IPS-11a (cell line): ENCODE measurements around the gene TRABD2B.

Experiments
- H3K4me3 ChIP-seq: one replicate; pipeline ENCODE4 v1.5.1; 2013; ENCODE audit warnings: low read depth, low read length, control low read depth

TRABD2B gene

DNA sequence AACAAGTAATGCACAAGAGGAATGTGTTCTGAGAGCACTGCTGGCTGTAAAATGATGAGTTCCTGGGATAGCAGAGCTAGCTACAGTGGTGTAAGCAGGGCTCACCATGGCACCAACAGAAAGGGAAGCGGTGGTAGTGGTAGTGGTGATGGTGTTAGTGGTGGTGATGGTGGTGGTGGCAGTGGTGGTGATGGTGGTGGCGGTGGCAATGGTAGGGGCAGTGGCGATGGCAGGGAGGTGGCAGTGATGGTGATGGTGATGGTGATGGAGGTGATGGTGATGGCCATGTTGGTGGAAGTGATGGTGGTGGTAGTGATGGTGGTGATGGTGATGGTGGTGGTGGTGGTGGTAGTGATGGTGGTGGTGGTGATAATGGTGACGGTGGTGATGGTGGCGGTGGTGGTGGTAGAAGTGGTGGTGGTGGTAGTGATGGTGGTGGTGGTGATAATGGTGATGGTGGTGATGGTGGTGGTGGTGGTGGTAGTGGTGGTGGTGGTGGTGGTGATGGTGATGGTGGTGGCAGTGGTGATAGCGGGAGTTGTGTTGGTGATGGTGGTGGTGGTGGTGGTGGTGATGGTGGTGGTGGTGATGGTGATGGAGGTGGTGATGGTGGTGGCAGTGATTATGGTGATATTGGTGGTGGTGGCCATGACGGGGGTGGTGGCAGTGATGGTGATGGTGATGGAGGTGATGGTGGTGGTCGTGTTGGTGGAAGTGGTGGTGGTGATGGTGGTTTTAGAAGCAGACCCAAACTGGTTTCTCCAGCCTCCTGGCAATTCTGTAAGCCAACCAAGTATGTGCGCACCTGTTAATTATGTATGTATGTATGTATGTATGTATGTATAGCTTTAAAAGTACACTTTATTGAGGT lies 254.1 kb downstream of the TRABD2B start:
- H3K4me3 ChIP-seq = no peak overlapping the region

DNA sequence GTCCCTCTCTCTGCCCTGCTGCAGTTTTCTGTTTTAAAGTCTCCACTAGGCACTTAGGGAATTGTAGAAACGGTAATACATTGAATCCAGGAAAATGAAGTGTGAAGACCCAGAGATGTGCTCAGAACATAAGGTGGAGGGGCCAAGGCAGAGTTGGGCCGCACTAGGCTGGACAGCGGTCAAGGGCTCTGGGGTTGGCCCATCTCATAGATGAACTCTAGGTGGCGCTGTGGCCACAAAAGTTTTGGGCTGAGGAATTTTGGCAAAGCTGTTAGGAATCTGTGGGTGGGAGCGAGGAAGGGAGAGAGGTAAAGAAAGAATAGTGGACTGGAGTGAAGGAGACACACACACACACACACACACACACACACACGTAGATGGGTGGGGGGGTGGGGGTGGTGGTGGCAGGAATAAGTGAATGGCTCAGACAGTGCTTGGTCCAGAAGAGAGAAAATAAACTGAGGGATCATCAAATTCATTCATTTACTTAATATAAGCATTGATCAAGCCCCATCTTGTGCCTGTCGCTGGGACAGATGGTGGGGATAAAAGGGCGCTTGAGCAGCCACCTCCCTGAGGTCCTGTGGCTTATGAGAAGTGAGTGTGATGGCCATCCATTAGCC lies 258.5 kb downstream of the TRABD2B start:
- no peak overlapping the region for H3K4me3 ChIP-seq

DNA sequence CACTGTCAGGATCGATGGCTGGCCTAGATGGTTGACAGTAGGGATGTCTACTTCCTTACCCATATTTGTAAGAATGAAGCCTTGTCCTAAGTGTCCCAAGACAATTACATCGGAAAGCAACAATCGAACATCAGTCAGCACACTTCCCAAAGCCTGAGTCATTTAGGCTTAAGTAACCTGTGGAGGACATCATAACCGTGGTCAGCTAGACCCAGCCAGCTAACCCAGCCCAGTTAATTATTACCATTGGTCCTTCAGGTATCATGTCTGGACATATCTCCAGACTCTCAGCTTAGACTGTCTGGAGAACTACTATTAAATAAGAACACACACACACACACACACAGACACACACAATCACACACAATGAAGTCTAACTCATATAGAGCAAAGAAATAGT lies 264.7 kb downstream of the TRABD2B start:
- H3K4me3 ChIP-seq = no peak overlapping the region

DNA sequence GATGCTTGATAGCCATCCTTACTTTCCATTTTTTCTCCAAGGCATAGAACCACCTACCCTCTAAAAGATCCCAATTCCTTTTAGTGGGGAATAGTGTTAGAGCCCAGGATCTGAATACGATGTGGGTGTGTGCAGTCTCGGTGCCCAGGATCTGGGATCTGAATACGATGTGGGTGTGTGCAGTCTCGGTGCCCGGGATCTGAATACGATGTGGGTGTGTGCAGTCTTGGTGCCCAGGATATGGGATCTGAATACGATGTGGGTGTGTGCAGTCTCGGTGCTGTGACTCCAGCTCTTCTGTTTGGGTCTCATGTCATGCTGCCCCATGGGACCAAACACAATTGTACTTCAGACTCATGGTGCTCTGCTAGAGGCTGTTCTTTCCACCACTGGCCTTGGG lies 265.5 kb downstream of the TRABD2B start:
- no peak overlapping the region for H3K4me3 ChIP-seq

DNA sequence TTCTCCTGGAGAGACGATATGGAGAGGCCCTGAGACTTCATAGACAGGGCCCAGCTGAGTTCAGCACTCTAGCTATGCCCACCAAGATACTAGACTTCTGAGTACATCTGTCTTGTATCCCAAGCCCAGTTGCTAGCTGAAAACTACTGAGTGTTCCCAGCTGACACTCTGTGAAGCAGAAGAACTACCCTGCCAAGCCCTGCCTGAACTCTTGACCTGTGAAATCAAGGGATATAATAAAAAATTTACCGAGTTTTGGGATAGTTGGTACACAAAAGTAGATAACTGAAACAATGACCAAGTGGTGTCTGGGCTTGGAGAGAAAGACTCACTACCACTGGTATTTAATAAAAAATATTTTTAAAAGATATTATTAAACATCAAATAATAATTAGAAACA lies 267.5 kb downstream of the TRABD2B start:
- no peak overlapping the region for H3K4me3 ChIP-seq

DNA sequence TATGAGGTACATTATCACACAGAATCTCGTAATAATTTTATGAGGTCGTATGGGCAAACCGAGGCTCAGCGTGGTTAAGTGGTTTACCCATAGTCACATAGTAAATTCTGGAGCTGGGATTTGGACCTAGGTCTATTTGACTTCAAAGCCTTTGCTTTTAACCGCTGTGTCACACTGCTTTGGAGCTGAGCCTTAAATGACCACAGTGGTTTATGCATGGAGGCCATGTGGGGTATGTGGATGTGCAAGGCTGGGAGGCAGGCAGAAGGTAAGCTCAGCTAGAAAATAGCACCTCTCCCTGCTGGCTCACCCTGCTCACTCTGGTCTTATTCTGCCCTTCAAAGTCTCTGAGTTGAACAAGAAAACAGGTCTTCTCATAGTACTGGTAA lies 269.5 kb downstream of the TRABD2B start:
- no peak overlapping the region for H3K4me3 ChIP-seq

DNA sequence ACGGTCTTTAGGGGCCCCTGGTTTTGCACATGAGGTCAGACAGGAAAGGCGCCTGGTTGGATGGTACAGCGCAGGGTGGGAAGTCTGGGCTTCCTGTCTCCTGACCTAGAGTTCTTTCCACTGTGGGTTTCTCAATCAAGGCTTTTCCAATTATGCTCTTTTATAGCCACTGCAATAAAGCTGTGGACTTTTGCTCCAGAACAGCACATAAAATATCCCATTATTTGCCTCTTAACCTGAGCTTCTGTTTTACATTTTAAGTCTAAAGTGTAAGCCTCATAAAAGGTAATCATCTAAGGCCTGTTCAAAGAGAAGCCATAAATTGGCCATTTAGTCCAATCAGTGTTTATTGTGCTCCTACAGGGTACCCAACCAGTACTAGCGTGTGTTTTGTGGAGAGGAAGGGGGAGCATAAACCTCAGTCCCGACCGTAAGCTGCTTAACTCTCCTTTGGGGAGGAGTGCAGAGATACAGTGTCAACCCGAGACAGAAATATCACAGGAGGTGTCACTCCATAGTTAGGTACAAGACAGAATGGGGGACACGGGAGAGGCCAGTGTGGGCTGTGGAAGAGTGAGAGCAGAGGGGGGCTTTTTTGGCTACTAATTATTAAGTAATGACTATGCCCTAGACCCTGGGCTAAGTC lies 270.0 kb downstream of the TRABD2B start:
- H3K4me3 ChIP-seq = no peak overlapping the region

DNA sequence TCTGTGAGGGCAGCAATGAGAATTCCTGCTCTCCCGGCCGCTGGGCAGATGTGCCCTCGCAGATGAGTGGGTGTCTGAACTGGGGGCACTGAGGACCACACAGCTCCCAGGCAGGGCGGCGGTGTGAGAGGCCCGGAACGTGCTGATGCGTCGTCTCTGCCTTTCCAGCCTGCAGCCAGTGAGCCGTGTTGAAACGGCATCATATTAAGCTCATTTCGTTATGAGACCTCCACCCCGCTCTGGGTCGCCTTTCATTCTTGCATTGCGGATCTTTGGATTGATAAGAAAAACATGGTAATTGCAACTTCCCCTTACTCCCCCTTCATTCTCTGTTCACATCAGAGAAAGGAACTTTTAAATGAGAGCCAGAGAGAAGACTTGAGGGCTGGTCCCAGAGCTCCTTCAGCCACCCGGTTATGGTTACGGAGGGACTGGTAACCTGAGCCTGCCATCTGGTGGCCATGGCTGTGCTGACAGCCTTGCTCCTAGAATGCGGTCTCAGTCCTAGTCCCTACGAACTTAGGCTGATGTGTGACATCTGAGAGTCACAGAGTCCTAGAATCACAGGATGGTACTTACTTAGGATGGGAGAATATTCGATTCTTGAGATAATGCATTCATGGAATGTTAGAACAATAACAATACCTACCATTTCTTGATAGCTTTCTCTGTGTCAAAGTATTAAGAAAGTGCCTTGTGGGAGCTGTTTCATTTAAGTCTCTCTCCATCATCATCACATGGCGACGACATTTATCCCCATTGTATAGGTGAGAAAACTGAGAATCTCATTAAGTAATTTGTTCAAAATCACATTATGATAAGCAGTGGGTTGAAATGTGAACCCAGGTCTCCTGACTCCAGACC lies 271.0 kb downstream of the TRABD2B start:
- H3K4me3 ChIP-seq = no peak overlapping the region

DNA sequence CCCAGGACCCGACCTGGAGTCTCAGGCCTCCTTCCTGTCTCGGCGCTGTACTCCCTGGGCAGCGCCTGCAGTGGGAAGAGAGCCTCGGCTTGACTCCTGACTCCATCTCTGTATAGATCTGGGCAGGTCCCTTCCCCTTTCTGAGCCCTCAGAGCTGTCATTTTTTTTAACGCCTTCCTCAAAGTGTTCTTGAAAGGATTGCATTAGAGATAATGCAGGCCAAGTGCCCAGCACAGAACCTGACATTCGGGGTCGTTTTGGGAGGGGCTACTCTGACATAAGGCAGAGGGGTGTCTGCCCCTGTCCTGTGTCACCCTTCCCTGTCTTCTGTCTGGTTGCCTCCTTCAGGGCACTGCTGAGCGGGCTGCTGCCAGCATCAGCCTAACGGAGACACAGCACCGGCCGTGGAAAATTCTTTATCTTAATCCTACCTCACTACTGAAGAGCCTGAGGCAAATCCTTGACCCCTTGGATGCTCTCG lies 271.6 kb downstream of the TRABD2B start:
- no peak overlapping the region for H3K4me3 ChIP-seq

DNA sequence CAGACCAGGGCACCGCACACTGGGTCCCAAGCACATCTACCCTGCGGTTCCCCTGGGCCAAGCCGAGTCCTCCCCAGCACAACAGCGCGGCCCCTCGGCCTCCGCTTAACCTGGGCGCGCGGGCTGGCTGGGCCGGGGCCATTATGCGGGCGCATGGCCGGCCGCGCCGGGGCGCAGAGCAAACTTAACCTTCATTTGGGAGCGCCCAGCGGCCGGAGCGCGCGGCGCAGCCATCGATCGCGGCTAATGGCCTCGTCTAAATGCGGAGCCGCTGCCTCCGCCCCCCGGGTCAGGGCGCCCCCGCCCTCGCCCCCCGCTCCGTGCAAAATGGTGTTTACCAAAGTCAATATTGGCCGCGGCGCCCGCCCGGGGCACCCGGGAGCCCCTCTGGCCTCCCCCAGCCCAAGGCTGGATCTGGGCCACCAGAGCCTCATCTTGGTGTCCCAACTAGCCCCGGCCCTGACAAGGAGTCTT lies 272.1 kb downstream of the TRABD2B start:
- no peak overlapping the region for H3K4me3 ChIP-seq

DNA sequence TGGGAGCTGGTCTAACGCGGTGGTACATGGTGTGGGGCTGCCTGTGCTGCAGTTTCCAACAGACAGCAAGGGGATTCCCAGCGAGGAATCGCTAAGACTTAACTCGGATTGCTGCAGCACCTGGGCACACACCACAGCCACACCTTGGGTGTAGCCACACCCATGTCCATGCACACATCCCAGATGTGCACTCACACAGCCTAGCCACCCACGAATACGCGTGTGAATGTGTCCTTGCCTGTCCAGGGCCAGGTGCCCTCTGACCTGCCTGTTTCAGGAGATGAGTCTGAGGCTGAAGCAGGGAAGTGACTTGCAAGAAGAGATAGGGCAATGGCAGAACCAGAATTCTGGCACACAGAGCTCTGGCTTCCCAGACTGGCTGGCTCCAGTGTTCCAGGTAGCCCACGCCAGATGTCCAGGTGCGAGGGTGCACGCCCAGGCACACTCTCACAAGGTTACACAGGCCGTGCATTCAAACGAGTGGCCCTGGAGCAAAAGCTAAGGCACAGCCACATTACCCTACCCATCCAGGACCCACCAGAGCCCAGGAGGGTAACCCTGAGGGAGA lies 272.7 kb downstream of the TRABD2B start:
- no peak overlapping the region for H3K4me3 ChIP-seq

DNA sequence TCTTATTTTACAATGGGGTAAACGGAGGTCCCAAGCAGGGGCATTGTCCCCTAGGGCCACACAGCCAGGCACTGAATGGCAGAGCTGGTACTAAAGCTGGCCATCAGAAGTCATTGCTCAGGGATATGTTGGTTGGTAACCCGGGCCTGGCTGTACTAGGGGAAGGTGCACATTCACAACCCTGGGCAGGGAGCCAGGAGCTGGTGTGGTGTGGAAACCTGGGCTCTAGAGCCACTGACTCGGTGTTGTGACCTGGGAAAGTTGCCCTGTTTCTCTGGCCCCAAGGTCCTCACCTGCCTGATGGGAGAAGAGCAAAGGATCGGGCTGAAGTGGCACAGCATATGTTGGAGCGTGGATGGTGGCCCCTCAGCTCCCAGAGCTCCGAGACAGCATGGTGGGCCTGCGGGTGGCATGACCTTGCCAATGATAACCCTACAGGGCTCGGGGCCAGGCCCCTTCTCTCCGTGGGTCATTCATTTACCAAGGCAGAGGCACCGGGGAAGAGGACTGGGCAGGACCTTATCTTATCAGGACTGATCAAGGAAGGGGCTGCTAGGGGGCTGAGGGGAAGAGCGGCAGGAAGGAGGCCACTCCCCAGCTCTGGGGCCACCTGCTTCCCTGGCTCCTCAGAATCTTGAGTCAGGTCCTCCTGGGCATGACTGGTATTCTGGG lies 274.1 kb downstream of the TRABD2B start:
- H3K4me3 ChIP-seq = no peak overlapping the region

DNA sequence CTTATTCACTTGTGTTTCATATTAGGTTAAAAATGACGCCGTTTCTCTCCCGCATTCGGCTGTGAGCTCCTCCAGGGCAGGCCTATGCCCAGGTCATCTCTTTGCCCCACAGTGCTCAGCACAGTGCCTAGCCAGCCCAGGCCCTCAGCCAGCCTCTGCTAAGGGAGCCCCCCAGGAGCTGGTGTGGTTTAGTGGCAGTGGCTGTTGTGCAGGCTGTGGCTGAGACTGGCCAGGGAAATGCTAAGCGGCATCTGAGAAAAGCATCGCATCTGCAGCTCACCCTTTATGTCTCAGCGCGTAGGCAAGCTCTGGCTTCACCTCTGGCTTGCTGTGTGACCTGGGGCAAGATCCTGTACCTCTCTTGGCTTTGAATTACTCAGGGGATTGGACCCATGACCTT lies 275.1 kb downstream of the TRABD2B start:
- H3K4me3 ChIP-seq = no peak overlapping the region

DNA sequence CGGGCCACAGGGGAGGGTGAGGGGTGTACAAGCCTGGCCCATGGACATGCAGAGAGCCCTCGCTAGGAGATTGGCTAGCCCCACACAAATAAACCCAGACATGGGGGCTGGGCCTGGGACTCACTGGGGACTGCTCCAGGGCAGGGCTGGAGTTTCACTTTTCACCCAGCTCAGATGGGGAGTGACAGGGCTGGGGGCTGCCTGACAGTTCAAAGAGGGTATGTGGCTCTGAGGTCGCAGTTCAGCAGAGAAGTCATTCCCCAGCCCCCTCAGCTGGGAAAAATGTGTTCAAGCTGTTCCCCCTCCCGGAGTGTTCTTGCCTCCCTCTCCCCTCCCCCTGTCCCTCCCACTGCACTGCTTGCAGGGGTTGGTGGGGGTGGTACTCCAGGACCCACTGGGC lies 277.1 kb downstream of the TRABD2B start:
- H3K4me3 ChIP-seq = no peak overlapping the region

DNA sequence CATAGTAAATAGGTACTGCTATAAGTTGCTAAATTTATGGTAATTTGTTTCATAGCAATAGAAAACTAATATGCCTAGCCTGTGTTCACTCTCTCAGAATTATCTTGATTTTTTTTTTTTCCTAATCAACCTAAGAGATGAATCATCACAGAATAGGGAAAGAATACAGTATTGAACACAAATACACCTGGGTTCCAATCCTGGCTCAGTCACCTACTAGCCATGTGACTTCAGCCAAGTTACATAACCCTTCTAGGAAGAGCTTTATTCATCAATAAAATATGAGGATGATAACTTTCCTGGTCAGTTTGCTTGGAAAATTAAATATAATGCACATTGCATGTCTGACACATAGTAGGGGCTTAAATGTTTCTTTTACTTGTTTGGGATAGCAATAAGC lies 279.8 kb downstream of the TRABD2B start:
- H3K4me3 ChIP-seq = no peak overlapping the region

DNA sequence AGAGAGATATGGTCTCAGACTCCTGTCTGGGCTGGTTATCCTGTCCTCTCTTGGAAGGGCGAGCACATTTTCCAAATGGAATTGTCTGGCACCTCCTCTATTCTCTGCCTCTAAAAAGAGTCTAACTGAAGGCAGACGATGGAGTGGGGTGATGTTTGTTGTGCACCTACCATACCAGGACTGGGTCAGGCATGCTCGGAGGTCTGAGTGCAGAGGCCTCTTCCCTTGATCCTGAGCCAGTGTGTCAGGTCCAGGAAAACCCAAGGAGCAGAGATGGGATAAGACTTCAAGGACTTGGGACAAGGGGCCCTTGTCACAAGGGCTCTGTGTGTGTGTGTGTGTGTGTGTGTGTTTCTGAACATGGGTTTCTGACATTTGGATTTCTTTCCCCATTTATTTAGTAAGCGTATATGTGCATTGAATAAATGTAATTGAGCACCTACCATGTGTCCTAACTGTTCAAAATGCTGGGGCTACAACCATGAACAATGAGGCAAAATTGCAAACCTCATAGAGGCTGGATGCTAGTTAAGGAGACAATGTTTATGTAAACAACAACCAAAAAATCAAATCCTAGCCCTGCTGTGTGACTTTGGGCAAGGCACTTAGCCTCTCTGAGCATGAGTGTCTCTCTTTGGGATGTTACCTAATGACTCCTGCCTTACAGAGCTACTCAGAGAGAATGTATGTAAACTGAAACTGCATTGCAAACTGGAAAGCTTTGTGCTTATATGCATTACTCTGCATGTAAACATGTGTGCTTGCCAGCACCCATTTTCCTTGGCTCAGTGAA lies 283.0 kb downstream of the TRABD2B start:
- H3K4me3 ChIP-seq = no peak overlapping the region

DNA sequence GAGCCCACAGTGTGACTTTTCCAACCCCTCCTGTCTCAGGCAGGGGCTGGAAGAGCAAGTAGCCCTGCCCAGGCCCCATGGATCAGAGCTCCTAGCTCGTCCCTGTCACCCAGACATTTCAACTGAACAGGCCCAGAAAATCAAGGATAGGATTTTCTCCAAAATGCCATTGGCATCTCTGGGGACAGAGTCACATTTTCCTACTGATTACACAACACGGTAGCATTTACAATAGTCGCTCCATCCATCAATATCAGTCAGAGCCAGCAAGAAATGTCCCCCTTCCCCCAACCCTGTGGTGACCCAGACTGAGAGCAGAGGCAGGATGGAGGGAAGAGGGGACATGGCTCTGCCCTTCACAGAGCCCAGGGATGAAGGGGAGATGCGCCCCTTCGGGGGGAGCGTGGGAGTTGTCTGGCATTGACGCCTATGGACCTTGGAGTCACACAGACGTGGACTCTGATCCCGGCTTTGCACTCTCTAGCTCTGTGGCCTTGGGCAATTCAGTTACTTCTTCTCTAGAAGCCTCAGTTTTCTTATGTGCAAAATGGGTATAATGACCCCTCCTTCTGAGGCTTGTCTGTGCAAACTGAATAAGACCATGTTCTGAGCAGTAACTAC lies 283.7 kb downstream of the TRABD2B start:
- no peak overlapping the region for H3K4me3 ChIP-seq

DNA sequence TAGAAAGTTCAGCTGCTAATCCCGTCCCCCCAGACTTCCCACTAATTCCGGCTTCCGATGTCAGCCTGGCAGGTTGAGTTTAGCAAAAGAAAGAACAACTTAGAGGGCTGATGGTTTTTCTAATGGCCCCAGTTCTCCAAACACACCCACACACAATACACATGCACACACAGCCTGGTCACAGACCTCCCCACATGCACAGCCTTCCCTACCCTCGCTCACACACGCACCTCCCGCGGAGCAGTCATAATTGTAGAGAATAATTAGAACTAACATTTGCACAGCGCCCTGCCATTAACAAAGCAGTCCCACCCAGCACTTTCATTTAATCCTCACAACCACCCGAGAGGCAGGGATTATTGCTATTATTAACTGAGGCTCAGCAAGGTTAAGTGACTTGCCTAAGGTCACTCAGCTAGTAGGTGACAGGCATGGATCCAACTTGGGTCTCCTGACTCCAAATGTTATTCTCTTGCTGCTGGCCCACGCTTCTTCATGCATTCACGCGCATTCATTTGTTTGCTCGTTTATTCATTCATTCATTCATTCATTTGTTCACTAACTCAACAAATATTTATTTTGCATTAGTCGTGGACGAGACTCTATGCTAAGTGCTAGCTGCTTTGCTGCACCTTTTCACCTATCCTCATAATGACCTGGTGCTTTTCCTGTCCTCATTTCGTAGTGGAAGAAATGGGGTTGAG lies 284.4 kb downstream of the TRABD2B start:
- no peak overlapping the region for H3K4me3 ChIP-seq
